Uterus (tissue), 2 donors: ENCODE data around the gene FAM181A.

Experiments used
- CTCF ChIP-seq, 4 experiments: fragments of 200-600 bp in 2 of 4; fragments of 450-650 bp in 2 of 4; sonication (generic) in 2 of 4; IDR thresholded peaks; one replicate each; pipeline ENCODE4 v1.5.1; 2016 to 2019; ENCODE audit warnings: antibody characterized with exemption in 4 of 4, mild to moderate bottlenecking in 2 of 4, moderate library complexity in 1 of 4
- POLR2A ChIP-seq, 2 donors: fragments of 450-650 bp; IDR thresholded peaks; one replicate each; pipeline ENCODE4 v1.6.1; 2016; ENCODE audit warnings: antibody characterized with exemption in 2 of 2, mild to moderate bottlenecking in 1 of 2, moderate library complexity in 1 of 2

GRCh38 chr14:93889739-93890483, 37.2 kb upstream of the FAM181A start:
- TF ChIP-seq POLR2A (IDR thresholded peaks at IDR 0.05): no peak
- TF ChIP-seq CTCF (IDR thresholded peaks at IDR 0.05): no peak
